Measurements from ENCODE around the gene VPS8.

VPS8 gene

GRCh38 chr3:185087419-185087818, 275.5 kb downstream of the VPS8 start:
- no peak for DNase-seq (ENCODE audit: low read depth in 2 of 2, low spot score in 1 of 2)

- no peak for DNase-seq (ENCODE audit: low read depth in 2 of 2, low spot score in 1 of 2)
Observed at GRCh38 chr3:185089343-185089742, 277.4 kb downstream of the VPS8 start.

GRCh38 chr3:185089751-185090150, 277.8 kb downstream of the VPS8 start:
- DNase-seq (ENCODE audit: low read depth in 2 of 2, low spot score in 1 of 2), result no peak

GRCh38 chr3:185090811-185091210, 278.8 kb downstream of the VPS8 start:
- no peak for DNase-seq (ENCODE audit: low read depth in 2 of 2, low spot score in 1 of 2)

GRCh38 chr3:185093116-185093515, 281.1 kb downstream of the VPS8 start:
- no peak for DNase-seq (ENCODE audit: low read depth in 2 of 2, low spot score in 1 of 2)

GRCh38 chr3:185094697-185095096, 282.7 kb downstream of the VPS8 start:
- no peak for DNase-seq (ENCODE audit: low read depth in 2 of 2, low spot score in 1 of 2)

All from stimulated activated CD8-positive, alpha-beta memory T cell treated with anti-CD3 and anti-CD28 coated beads, Interleukin-4, amount 100 ng/mL, for 4 hours (primary cell).